GM12878 (cell line): ENCODE results near the gene LSM2. TPM values are rescaled to one million over a fixed set of nuclear protein-coding genes. Genes with fewer than 3 reads are reported as not detected.

Experiments used
- ATAC-seq: fragments of 200-7000 bp; cut with Tn5 transposase; 3 replicates; pipeline ENCODE4 v1.9.1; 2020; ENCODE audit warnings: mild to moderate bottlenecking, moderate library complexity
- BruUV-seq: library from RNA; stranded (reverse); fragments of 400-500 nt; replicated peaks from 2 replicates; lab custom pipeline; 2021; lab: Mats Ljungman, UMichigan
- CTCF ChIA-PET: fragments of 300-600 bp; sonication (Branson Sonifier 250); formaldehyde crosslinking; extraction: SDS; loops from one replicate; lab custom pipeline; 2021; ENCODE audit warnings: inconsistent platforms; lab: Yijun Ruan, JAX
- POLR2A ChIA-PET: fragments of 350-600 bp; formaldehyde crosslinking; extraction: SDS; loops from one replicate; lab custom pipeline; 2021; ENCODE audit warnings: inconsistent platforms; lab: Charles Lee
- RAD21 ChIA-PET: fragments of 300-600 bp; sonication (Branson Sonifier 250); formaldehyde crosslinking; loops from one replicate; lab custom pipeline; 2023; ENCODE audit warnings: antibody characterized with exemption; ENCODE audit not compliant: unreplicated experiment; lab: Charles Lee
- SMC1A ChIA-PET: fragments of 300-600 bp; sonication (Branson Sonifier 250); formaldehyde crosslinking; loops from one replicate; lab custom pipeline; 2023; ENCODE audit not compliant: unreplicated experiment, uncharacterized antibody; lab: Charles Lee
- DNase-seq: peaks from one replicate; pipeline ENCODE4 v3.0.0-alpha.2; 2011; ENCODE audit warnings: low read depth, low spot score
- FAIRE-seq: peaks from 3 replicates; lab custom pipeline; 2011; peaks lifted over from hg19 to GRCh38; lab: Jason Lieb, UNC
- H2AFZ ChIP-seq: 2 replicates; pipeline ENCODE4 v1.6.0; 2011; ENCODE audit warnings: low read depth, low read length, control low read depth; ENCODE audit not compliant: control insufficient read depth
- H3K27ac ChIP-seq: 2 replicates; pipeline ENCODE4 v1.5.1; 2011; ENCODE audit warnings: control low read depth; ENCODE audit not compliant: control insufficient read depth, insufficient read depth
- H3K27me3 ChIP-seq, 2 experiments: replicated peaks in 1 of 2; 2 replicates each; pipeline versions ENCODE4 v1.6.0 to v1.6.1; 2011; ENCODE audit warnings: low read length in 1 of 2; ENCODE audit not compliant: control insufficient read depth in 2 of 2, insufficient read depth in 2 of 2
- H3K36me3 ChIP-seq, 2 experiments: 2 replicates each; pipeline ENCODE4 v1.5.1; 2011; ENCODE audit warnings: low read length in 1 of 2; ENCODE audit not compliant: control insufficient read depth in 2 of 2, insufficient read depth in 2 of 2
- H3K4me1 ChIP-seq: 2 replicates; pipeline ENCODE4 v1.6.1; 2011; ENCODE audit warnings: mild to moderate bottlenecking, low read length, moderate library complexity, mixed read lengths; ENCODE audit not compliant: control insufficient read depth, insufficient read depth
- H3K4me2 ChIP-seq: 2 replicates; pipeline ENCODE4 v1.6.0; 2011; ENCODE audit warnings: control low read depth; ENCODE audit not compliant: control insufficient read depth, insufficient read depth
- H3K4me3 ChIP-seq: fragments of 200-600 bp; sonication (generic); 2 replicates; pipeline ENCODE4 v1.5.1; 2016
- H3K79me2 ChIP-seq: 2 replicates; pipeline ENCODE4 v1.6.0; 2011; ENCODE audit warnings: low read length; ENCODE audit not compliant: control insufficient read depth, insufficient read depth
- H3K9ac ChIP-seq: 2 replicates; pipeline ENCODE4 v1.8.0; 2011; ENCODE audit warnings: low read length, control low read depth, mixed read lengths; ENCODE audit not compliant: control insufficient read depth, insufficient read depth
- H3K9me3 ChIP-seq: replicated peaks from 3 replicates; pipeline ENCODE4 v1.5.1; 2011; ENCODE audit warnings: mild to moderate bottlenecking, low read length; ENCODE audit not compliant: control insufficient read depth, insufficient read depth
- H4K20me1 ChIP-seq: 2 replicates; pipeline ENCODE4 v1.6.0; 2011; ENCODE audit not compliant: control insufficient read depth, insufficient read depth
- HDAC6 ChIP-seq: fragments of 200-600 bp; sonication (generic); IDR thresholded peaks from one replicate; pipeline ENCODE4 v1.8.0; 2017; ENCODE audit warnings: antibody characterized with exemption; ENCODE audit not compliant: unreplicated experiment
- KDM1A ChIP-seq: fragments of 200-600 bp; sonication (generic); IDR thresholded peaks from 2 replicates; pipeline ENCODE4 v1.6.1; 2016; ENCODE audit warnings: borderline replicate concordance
- KLF5 ChIP-seq: fragments of 450-650 bp; IDR thresholded peaks from 2 replicates; pipeline ENCODE4 v1.6.1; 2014; ENCODE audit warnings: mild to moderate bottlenecking; ENCODE audit not compliant: partially characterized antibody
- PML ChIP-seq: IDR thresholded peaks from 2 replicates; pipeline ENCODE4 v1.6.1; 2012; ENCODE audit warnings: low read length, inconsistent platforms
- POLR2AphosphoS2 ChIP-seq: IDR thresholded peaks from 2 replicates; pipeline ENCODE4 v1.6.1; 2011; ENCODE audit warnings: low read depth, mild to moderate bottlenecking, low read length, improper control_type of control experiment, moderate library complexity
- TAF1 ChIP-seq: IDR thresholded peaks from 2 replicates; pipeline ENCODE4 v1.6.1; 2011; ENCODE audit warnings: mild to moderate bottlenecking, low read depth, low read length, borderline replicate concordance
- TBL1XR1 ChIP-seq: IDR thresholded peaks from 2 replicates; pipeline ENCODE4 v1.6.1; 2012; ENCODE audit warnings: low read depth, low read length, improper control_type of control experiment
- WGBS: methylation state at CpG from one replicate; pipeline ENCODE4 v1.1.6; 2016; ENCODE audit warnings: low lambda C conversion rate; ENCODE audit not compliant: insufficient replicate concordance, insufficient coverage; ENCODE audit errors: missing lambda C conversion rate; 5-methylcytosine and 5-hydroxymethylcytosine counted together
- in situ Hi-C: fragments of 300-500 bp; cut with MboI; formaldehyde crosslinking; loops from 9 replicates; pipeline ENCODE4 v1.14.3; 2018; ENCODE audit warnings: mixed read lengths
- intact Hi-C: fragments of 100-400 bp; cut with micrococcal nuclease; formaldehyde crosslinking; loops from one replicate; pipeline ENCODE4 v1.14.2; 2022; ENCODE audit not compliant: unreplicated experiment
- polyA plus RNA-seq, 11 experiments: library from polyadenylated mRNA; depleted of rRNA in 4 of 11; unstranded in 6 of 11; stranded (reverse) in 5 of 11; fragments of >200 nt; fragmentation: Nextera tagmentation in 4 of 11; fragmentation: Illumina TruSeq in 1 of 11; extraction: Ambion mirVana in 4 of 11; extraction: Trizol in 1 of 11; gene quantifications; 1 replicate in 1 of 11; 2 replicates in 10 of 11; pipeline versions ENCODE4 v1.2.1 to v1.2.3, GENCODE V29; 2011 to 2016; ENCODE audit warnings: inconsistent platforms in 2 of 11, missing spikeins in 2 of 11, low read depth in 1 of 11
- total RNA-seq, 4 experiments: library from RNA; depleted of rRNA in 3 of 4; stranded (reverse); fragments of >200 nt in 3 of 4; fragmentation: Illumina TruSeq in 1 of 4; extraction: Trizol in 1 of 4; gene quantifications; 2 replicates each; pipeline versions ENCODE4 v1.2.1 to v1.2.3, GENCODE V29; 2013 to 2021
- TF ChIP-seq, protein P1 (sequence below): fragments of 450-650 bp; formaldehyde crosslinking; IDR thresholded peaks from 2 replicates; pipeline ENCODE4 v1.4.0; 2020; ENCODE audit warnings: mild to moderate bottlenecking, moderate library complexity

The LSM2 gene
- total and polyA plus RNA-seq, 10 of the 15 experiments (the other 5 are each of a cell fraction or from before 2014, with no cell fraction given): 99.1 to 276 (median 153) TPM

DNA sequence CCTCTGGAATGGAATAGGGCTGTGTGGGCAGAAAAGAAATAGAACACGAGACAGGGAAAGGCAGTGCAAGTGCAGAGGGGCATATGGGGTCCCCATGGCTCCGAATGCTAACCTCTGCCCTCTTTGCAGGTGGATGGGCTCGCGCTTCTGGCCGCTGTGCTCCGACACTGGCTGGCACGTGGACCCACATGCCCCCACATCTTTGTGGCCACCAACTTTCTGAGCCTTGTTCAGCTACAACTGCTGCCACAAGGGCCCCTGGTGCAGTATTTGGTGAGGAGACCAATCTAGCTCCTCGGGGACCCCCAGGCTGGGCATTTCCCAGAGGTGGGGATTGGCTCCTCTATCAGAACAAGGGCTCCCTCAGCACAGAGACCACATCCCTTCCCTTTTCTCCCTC, 45.4 kb downstream of the LSM2 start:
- ChIA-PET POLR2A (interaction anchor here (0.5 kb wide), 1 partner anchor 78 kb away, joined by 9 read pairs; no protein-coding TSS in a partner anchor), RAD21 (interaction anchor here (0.6 kb wide), 1 partner anchor 8 kb away, joined by 3 read pairs; no protein-coding TSS in a partner anchor), CTCF (no interaction called here), SMC1A (interaction anchor here (1.1 kb wide), 1 partner anchor 32 kb away, joined by 3 read pairs; the partner anchor contains the start of gene DDAH2)
- H2AFZ ChIP-seq: no peak overlapping the region
- in situ Hi-C loops (no loop called here), intact Hi-C loops (no loop called here)
- H3K9ac ChIP-seq: no peak overlapping the region
- H3K4me3 ChIP-seq: no peak overlapping the region
- no peaks in the 10 kb centered on the region for H3K27me3 ChIP-seq
- TF ChIP-seq HDAC6: no peak
- TF ChIP-seq TBL1XR1: no peak
- no peak for TF ChIP-seq POLR2AphosphoS2
- no peak for TF ChIP-seq PML
- TF ChIP-seq KLF5: no peak
- BruUV-seq: no TSS peak
- no peaks in the 10 kb centered on the region for H3K9me3 ChIP-seq
- no peak for DNase-seq
- no peak overlapping the region for H3K27ac ChIP-seq
- H4K20me1 ChIP-seq: no peaks in the 10 kb centered on the region
- no peak overlapping the region for H3K4me2 ChIP-seq
- H3K36me3 ChIP-seq: no peaks in the 10 kb centered on the region; a peak in 2 of 4 replicates
- 90% methylated on average over 8 of the region's 8 CpGs for WGBS
- no peaks in the 10 kb centered on the region for H3K4me1 ChIP-seq
- FAIRE-seq: no peak
- no peak for ATAC-seq
- H3K79me2 ChIP-seq: no peaks in the 10 kb centered on the region

DNA sequence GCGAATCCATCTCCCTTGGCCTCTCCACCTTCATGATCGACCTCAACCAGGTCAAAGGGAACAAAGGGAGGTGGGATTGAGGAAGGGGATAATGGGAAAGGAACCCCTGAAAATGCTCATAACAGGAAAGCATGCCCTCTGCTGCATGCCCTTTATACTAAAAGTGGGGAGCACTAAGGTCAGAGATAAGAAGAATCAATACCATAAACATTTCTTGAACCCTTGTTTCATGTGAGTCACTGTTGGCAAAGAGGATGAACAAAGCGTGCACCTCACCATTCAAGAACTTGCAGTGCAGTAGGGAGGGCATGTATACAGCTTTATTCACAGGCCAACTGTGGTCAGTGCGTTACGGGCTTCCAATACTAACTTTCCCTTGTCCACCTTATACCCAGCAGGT, 46.0 kb downstream of the LSM2 start:
- intact Hi-C loops (no loop called here), in situ Hi-C loops (no loop called here)
- H4K20me1 ChIP-seq: no peaks in the 10 kb centered on the region
- BruUV-seq: no TSS peak
- no peaks in the 10 kb centered on the region; a peak in 2 of 4 replicates for H3K36me3 ChIP-seq
- H3K9me3 ChIP-seq: no peaks in the 10 kb centered on the region
- POLR2A ChIA-PET: no interaction called here
- no peaks in the 10 kb centered on the region for H3K27me3 ChIP-seq
- H3K4me2 ChIP-seq: no peak overlapping the region
- no peak overlapping the region for H2AFZ ChIP-seq
- no peaks in the 10 kb centered on the region for H3K79me2 ChIP-seq
- FAIRE-seq: no peak
- WGBS: 97% methylated on average over 5 of the region's 5 CpGs
- H3K4me3 ChIP-seq: no peak overlapping the region
- RAD21 ChIA-PET: no interaction called here
- H3K4me1 ChIP-seq: no peaks in the 10 kb centered on the region
- H3K27ac ChIP-seq: no peak overlapping the region
- SMC1A ChIA-PET: interaction anchor here (1.1 kb wide), 1 partner anchor 31 kb away, joined by 3 read pairs; the partner anchor contains the start of gene DDAH2
- no peak for ATAC-seq
- no peak overlapping the region for H3K9ac ChIP-seq
- CTCF ChIA-PET: interaction anchor here (4.2 kb wide), 1 partner anchor 9 kb away, joined by 24 read pairs; no protein-coding TSS in a partner anchor
- no peak for TF ChIP-seq KDM1A
- no peak for TF ChIP-seq TAF1
- TF ChIP-seq, protein P1, sequence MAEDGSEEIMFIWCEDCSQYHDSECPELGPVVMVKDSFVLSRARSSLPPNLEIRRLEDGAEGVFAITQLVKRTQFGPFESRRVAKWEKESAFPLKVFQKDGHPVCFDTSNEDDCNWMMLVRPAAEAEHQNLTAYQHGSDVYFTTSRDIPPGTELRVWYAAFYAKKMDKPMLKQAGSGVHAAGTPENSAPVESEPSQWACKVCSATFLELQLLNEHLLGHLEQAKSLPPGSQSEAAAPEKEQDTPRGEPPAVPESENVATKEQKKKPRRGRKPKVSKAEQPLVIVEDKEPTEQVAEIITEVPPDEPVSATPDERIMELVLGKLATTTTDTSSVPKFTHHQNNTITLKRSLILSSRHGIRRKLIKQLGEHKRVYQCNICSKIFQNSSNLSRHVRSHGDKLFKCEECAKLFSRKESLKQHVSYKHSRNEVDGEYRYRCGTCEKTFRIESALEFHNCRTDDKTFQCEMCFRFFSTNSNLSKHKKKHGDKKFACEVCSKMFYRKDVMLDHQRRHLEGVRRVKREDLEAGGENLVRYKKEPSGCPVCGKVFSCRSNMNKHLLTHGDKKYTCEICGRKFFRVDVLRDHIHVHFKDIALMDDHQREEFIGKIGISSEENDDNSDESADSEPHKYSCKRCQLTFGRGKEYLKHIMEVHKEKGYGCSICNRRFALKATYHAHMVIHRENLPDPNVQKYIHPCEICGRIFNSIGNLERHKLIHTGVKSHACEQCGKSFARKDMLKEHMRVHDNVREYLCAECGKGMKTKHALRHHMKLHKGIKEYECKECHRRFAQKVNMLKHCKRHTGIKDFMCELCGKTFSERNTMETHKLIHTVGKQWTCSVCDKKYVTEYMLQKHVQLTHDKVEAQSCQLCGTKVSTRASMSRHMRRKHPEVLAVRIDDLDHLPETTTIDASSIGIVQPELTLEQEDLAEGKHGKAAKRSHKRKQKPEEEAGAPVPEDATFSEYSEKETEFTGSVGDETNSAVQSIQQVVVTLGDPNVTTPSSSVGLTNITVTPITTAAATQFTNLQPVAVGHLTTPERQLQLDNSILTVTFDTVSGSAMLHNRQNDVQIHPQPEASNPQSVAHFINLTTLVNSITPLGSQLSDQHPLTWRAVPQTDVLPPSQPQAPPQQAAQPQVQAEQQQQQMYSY: no peak
- DNase-seq: no peak
